ENCODE measurements around the gene ZC3H7B. TPM values are rescaled to one million over a fixed set of nuclear protein-coding genes. Genes with fewer than 3 reads are reported as not detected.

ZC3H7B gene
- total RNA-seq, 2 donors from 2014 or later, result 70.9 to 74.2 TPM

- Mint-ChIP-seq H3K27me3 (ENCODE audit: insufficient read depth) (peaks cover 4% of the 10 kb centered on the region), H3K4me1 (peaks cover 4% of the 10 kb centered on the region), H3K27ac (no peak overlapping the region), H3K36me3 (ENCODE audit: low read depth) (no peaks in the 10 kb centered on the region), H3K4me3 (no peak overlapping the region), H3K9me3 (no peaks in the 10 kb centered on the region)
- Histone ChIP-seq H3K27ac (ENCODE audit: low read depth, low read length) (no peak overlapping the region), H3K9ac (ENCODE audit: extremely low read depth, low read length, poor library complexity, severe bottlenecking) (no peak overlapping the region), H3K36me3 (ENCODE audit: control insufficient read depth, insufficient read depth, low read length) (no peaks in the 10 kb centered on the region), H3K27me3 (ENCODE audit: control insufficient read depth, insufficient read depth, low read length, poor library complexity, severe bottlenecking) (no peaks in the 10 kb centered on the region), H3K4me3 (ENCODE audit: low read length) (no peak overlapping the region), H3K9me3 (ENCODE audit: control insufficient read depth, low read length) (no peaks in the 10 kb centered on the region), H3K4me1 (ENCODE audit: control insufficient read depth, insufficient read depth, low read length) (peaks cover 2% of the 10 kb centered on the region)
- no peak for DNase-seq
- WGBS, 2 experiments (ENCODE audit: insufficient coverage in 1 of 2, insufficient read length in 1 of 2), result 91 to 92% methylated on average over 11 to 18 of the region's 18 CpGs
- no peak for TF ChIP-seq CTCF (conservative IDR thresholded peaks at IDR 0.05)
Measured at GRCh38 chr22:41367680-41368542, 66.6 kb downstream of the ZC3H7B start.

GRCh38 chr22:41368543-41369423, 67.5 kb downstream of the ZC3H7B start:
- H3K4me3 Mint-ChIP-seq, result no peak overlapping the region
- H3K9me3 ChIP-seq (ENCODE audit: control insufficient read depth, low read length), result no peaks in the 10 kb centered on the region
- no peak overlapping the region for H3K27ac Mint-ChIP-seq
- H3K27ac ChIP-seq (ENCODE audit: low read depth, low read length), result no peak overlapping the region
- peaks cover 2% of the 10 kb centered on the region for H3K4me1 ChIP-seq (ENCODE audit: control insufficient read depth, insufficient read depth, low read length)
- H3K4me3 ChIP-seq (ENCODE audit: low read length), result no peak overlapping the region
- no peak overlapping the region for H3K9ac ChIP-seq (ENCODE audit: extremely low read depth, low read length, poor library complexity, severe bottlenecking)
- H3K27me3 Mint-ChIP-seq (ENCODE audit: insufficient read depth), result peaks cover 4% of the 10 kb centered on the region
- no peak for DNase-seq
- peaks cover 4% of the 10 kb centered on the region for H3K4me1 Mint-ChIP-seq
- no peaks in the 10 kb centered on the region for H3K27me3 ChIP-seq (ENCODE audit: control insufficient read depth, insufficient read depth, low read length, poor library complexity, severe bottlenecking)
- 92 to 94% methylated on average over 15 to 19 of the region's 19 CpGs for whole genome bisulfite sequencing, 2 experiments (ENCODE audit: insufficient coverage in 1 of 2, insufficient read length in 1 of 2)
- no peak for TF ChIP-seq CTCF (conservative IDR thresholded peaks at IDR 0.05)
- no peaks in the 10 kb centered on the region for H3K36me3 ChIP-seq (ENCODE audit: control insufficient read depth, insufficient read depth, low read length)
- no peaks in the 10 kb centered on the region for H3K36me3 Mint-ChIP-seq (ENCODE audit: low read depth)
- H3K9me3 Mint-ChIP-seq, result no peaks in the 10 kb centered on the region

GRCh38 chr22:41369424-41369745, 68.1 kb downstream of the ZC3H7B start:
- Mint-ChIP-seq H3K27ac (no peak overlapping the region), H3K27me3 (ENCODE audit: insufficient read depth) (peaks cover 4% of the 10 kb centered on the region)
- H3K9me3 ChIP-seq (ENCODE audit: control insufficient read depth, low read length), result no peaks in the 10 kb centered on the region

More at GRCh38 chr22:41369424-41369745, 68.1 kb downstream of the ZC3H7B start:
- Histone ChIP-seq H3K36me3 (ENCODE audit: control insufficient read depth, insufficient read depth, low read length) (no peaks in the 10 kb centered on the region), H3K27ac (ENCODE audit: low read depth, low read length) (no peak overlapping the region), H3K9ac (ENCODE audit: extremely low read depth, low read length, poor library complexity, severe bottlenecking) (no peak overlapping the region), H3K4me1 (ENCODE audit: control insufficient read depth, insufficient read depth, low read length) (no peaks in the 10 kb centered on the region), H3K27me3 (ENCODE audit: control insufficient read depth, insufficient read depth, low read length, poor library complexity, severe bottlenecking) (no peaks in the 10 kb centered on the region), H3K4me3 (ENCODE audit: low read length) (no peak overlapping the region)
- DNase-seq, result no peak
- no peaks in the 10 kb centered on the region for H3K9me3 Mint-ChIP-seq
- no peaks in the 10 kb centered on the region for H3K36me3 Mint-ChIP-seq (ENCODE audit: low read depth)
- H3K4me1 Mint-ChIP-seq, result peaks cover 4% of the 10 kb centered on the region
- no peak overlapping the region for H3K4me3 Mint-ChIP-seq
- WGBS, 2 experiments (ENCODE audit: insufficient coverage in 1 of 2, insufficient read length in 1 of 2), result 86% methylated on average over 3 of the region's 3 CpGs; no CpG with 5 or more reads in 1 of the 2 experiments
- TF ChIP-seq CTCF (conservative IDR thresholded peaks at IDR 0.05), result no peak
